Fibroblast of skin of left biceps (primary cell): Measurements from ENCODE around the gene SNX15.
A peak's percentile ranks its signal among the peaks of the same experiment; 100 is the strongest.

Experiments used
- DNase-seq, 2 experiments: peaks; one replicate each; pipeline ENCODE4 v3.0.0-alpha.2; 2013; ENCODE audit warnings: low read depth in 2 of 2

The SNX15 gene

GRCh38 chr11:65057526-65057925, 30.3 kb downstream of the SNX15 start:
- DNase-seq: no peak

DNA sequence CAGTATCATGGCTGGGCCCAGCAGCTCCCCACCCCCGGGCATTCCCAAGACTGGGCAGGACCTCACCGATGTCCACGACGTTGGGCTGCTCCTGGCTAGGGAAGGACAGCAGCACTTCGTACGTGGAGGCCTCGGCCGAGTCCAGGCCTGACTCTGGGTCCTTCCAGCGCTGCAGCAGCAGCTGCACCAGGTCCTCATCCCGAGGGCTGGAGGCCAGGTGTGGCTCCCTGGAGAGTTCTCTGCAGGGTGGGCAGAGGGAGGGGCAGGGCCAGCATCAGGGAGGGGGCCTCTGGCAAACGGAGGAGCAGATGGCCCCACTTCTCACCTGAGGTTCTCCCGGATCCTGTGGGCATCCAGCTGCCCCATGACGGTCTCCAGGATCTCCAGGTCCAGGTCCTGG, 30.8 kb downstream of the SNX15 start:
- DNase-seq: no peak

DNA sequence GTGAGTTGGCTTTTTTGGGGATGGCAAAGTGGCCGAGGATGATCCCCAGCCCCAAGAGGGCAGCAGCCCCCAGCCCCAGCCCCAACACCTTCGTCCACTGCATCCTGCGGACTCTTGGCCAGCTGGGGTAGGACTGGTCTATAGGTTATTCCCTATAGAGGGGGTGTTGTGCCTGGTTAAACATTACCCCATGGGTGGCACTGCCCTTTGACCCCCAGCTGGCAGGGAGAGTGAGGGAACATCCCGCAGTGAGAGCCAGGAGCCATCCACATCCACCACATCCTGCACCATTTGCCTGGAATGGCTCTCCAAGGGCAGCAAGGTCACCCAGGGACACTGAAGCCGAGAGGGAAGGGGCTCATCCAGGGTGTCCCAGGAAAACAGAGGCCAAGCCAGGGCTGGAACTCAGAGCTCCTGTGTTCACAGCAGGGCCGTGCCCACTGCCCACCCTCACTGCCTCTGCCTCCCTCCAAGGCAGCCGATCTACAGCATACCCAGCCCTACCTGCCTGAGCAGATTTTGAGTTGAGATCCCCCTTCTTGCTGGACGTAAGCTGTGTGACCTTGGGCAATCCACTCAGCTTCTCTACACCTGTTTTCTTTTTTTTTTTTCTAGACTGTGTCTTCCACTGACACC, 31.3 kb downstream of the SNX15 start, which contains the start of gene NAALADL1:
TSS of gene NAALADL1 (minus strand) at position 135 of the 636 bp plus-strand sequence. CDS start at position 103, 32 bp downstream.
- DNase-seq: no peak

DNA sequence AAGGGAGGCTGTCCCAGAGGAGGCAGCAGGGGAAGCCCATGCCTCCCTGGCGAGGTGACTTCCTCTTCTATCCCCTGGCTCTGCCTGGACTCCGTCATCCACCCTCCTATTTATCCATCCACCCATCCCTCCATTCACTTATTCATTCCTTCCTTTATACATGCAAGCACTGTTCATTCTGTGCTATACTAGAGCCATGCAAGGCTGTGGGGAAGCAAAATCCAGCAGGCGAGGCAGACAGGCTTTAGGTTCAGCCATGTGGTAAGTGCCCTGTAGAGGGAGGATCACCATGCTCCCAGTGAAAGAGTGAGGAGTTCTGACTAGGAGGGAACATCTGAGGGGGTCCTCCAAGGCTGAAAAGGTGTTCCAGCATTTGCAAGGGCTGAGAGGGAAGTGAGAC, 32.3 kb downstream of the SNX15 start:
- no peak for DNase-seq

GRCh38 chr11:65059959-65060824, 33.0 kb downstream of the SNX15 start:
- DNase-seq: no peak

DNA sequence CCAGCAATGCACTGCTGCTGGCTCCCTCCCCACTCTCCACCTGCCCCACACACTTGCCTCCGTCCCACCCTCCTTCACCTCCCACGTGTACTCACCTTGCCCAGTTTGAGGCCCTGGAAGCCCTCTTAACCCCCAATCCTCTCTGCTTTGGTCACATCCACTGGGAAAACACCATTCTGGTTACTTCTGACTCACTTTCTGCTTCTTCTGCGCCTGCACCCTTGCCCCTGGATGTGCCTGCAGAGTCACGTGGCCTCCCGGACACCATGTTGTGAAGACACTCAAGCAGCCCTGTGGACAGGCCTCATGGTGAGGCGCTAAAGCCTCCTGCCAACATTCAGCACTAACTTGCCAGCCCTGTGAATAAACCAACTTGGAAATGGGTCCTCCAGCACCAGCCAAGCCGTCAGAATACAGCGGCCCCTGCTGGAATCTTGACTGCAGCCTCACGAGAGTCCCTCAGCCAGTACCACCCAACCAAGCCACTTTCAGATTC, 33.7 kb downstream of the SNX15 start:
- DNase-seq: no peak

- no peak for DNase-seq
Measured at GRCh38 chr11:65063532-65063931, 36.3 kb downstream of the SNX15 start.

GRCh38 chr11:65064847-65065240, 37.6 kb downstream of the SNX15 start:
- no peak for DNase-seq

DNA sequence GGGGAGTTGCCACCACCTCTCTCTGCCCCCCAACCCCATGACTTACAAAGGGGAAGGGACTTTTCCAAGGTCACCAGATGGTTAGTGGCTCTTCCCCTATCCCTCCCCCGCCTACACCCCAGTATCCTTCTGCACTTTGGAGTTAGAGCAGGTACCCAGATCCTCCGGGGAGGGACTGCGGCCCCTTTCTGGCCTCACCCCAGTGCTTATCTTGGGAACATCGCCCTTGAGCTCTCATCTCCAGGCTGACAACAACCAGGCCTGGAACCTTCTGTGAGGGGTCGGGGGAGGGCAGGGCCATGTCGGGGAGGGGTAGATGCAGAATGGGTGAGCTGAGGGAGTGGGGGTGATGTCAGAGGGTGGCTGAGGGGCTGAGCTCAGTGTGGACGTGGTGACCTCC, 38.6 kb downstream of the SNX15 start:
- DNase-seq: no peak

DNA sequence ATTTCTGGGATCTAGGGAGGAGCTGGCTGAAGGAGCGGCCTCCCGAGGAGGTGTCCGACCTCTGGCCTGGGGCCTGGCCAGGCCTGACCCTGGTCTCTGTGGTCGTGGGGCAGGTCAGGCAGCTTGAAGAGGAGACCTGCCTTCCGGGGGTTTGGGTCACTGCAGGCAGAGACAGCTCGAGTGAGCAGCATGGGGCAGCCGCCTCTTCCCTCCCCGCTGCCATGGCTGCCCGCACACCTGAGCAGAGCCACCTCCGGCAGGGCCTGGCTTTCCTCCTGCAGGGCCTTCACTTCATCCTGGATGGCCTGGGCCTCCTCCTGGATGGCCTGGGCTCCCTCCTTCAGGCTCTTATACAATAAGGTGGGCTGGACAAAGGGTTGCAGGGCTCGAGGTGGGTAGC, 39.1 kb downstream of the SNX15 start:
- DNase-seq: no peak

GRCh38 chr11:65066805-65067291, 39.6 kb downstream of the SNX15 start:
- DNase-seq: no peak

DNA sequence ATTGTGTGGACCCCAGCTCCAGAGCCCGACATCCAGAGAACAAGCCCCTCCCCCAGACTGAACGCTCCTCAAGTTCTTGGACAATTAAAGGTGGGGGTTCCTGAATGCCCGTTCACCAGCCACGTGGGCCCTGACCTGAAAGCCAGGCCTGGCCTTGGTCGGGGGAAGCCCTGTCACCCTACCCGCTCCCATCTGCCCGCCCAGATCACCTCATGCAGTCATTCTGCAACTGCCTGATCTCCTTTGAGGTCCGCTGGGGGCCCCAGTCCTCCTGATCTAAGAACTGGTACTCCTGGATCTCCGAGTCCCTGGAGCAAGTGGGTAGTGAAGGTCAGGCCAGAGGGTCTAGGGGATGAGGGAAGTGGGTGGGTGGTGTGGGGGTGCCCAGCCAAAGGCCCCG, 40.2 kb downstream of the SNX15 start:
- DNase-seq: no peak

GRCh38 chr11:65069217-65069616, 42.0 kb downstream of the SNX15 start:
- no peak for DNase-seq

DNA sequence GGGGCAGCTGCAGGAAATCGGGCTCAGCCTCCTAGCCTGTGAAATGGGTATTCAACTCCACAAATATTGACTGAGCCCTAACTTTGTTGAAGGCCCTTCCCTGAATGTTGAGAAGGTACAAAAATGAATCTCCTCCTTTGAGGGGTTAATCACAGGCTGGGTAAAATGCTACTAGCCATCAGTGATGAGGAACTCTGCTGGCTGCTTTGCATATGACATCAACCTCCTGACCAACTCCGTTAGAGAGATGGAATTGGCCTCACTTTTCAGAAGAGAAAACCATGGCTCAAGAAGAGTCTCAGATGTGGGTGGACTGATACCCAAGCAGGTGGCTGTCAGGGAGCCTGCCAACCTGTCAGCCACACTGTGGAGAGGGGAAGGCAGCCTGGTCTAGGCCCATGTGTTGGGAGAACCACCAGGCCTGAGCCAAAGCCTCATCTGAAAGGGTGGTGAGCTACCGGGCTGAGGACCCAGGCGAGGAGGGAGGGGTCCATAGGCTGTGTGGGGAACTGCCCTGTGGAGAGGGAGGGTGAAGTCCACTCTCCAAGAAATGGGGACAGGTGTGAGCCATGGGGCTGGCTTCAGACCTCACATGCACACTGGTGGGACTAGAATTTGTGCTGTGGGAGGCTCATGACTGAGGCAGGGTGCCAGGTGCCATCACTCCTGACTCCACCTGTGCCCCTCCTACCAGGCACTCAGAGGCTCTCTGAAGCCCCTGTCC, 44.8 kb downstream of the SNX15 start:
- no peak for DNase-seq

- no peak for DNase-seq
Measured at GRCh38 chr11:65072631-65072966, 45.4 kb downstream of the SNX15 start.

DNA sequence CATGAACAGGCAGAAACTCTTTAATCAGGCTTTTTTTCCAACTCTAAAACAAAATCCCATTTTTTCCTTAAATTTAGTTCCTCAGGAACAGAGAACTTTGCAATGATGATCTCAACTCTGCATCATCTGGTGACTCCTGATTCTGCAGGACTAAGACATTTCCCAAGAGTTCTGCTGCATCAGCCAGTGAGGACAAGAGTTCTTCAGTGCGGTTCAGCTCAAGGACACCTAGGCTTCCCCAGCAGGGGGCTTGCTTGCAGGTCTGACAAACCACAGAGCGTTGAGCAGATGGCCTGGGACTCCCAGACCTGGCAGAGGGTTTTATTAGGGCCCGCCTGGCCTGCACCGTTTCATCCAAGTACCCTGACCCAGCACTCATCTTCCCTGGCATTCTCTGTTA, 50.2 kb downstream of the SNX15 start:
- no peak for DNase-seq

- no peak for DNase-seq
Measured at GRCh38 chr11:65078151-65078550, 50.9 kb downstream of the SNX15 start.

DNA sequence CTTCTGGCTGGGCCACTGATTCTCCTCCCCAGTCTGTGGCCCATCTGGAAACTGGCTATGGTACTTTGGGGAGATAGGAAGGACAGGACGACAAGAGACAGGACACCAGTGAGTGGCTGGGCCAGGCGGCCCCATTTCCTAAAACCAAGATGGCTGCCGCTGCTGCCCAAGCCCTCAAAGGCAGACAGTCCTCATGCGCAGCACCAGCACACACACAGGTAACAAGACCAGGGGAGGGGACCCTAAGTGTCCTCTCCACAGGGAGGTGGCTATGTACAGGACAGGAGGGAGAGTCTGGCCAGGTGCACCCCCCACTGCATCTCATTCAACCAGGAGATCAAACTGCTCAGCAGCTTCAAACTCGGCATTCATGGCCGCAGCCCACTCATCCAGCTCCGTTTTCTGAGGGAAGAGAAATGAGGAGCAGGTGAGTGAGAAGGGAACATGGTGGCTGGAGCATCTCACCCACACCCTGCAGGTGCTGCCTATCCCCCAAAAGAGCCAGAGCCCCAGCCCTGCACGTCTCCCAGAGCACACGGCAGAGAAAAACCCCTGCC, 51.6 kb downstream of the SNX15 start:
- no peak for DNase-seq

- DNase-seq: no peak
Measured at GRCh38 chr11:65083134-65083833, 56.0 kb downstream of the SNX15 start.

DNA sequence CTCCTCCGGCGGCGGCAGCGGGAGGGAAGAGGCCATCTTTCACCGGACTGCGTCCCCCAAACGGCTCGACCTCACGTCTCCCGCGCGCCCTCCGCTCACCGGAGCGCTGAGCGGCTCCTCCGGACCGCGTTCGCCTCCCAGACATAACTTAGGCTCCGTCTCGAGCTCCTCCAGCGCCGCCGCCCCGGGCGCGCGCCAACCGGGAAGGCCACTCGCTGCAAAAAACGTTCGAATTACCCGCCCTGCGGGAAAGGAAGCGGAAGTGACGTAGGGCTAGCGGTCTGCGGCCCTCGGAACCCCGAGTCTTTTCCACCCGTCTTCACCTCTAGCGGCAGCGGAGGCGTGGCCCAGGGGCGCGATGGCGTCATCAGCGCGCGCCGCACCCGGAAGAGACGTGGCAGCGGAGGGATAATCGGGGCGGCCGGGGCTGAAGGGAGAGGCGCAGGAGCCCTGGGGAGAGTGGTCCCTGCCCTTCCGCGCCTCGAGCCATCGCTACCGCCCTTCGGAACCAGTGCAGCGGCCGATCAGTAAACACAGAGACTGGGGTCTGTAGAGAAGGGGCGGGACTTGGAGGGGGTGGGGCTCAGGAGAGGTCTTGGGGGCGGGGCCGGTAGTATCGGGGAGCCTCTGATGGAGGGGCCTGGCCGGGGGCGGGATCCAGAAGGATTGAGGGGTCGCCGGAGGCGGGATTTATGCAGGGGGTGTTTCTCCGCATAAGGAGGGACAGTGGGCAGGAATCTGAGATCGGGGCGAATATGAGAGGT, 56.8 kb downstream of the SNX15 start, which contains the start of the genes CDCA5 and ZFPL1:
TSS of gene CDCA5 (minus strand) at position 207 of the 764 bp plus-strand sequence. CDS start at position 145, 62 bp downstream.
TSS of gene ZFPL1 (plus strand) at position 389 of the 764 bp plus-strand sequence. CDS start 477 bp downstream, outside the sequence.
- DNase-seq: peak; percentile 91 to 92
